ENCODE data around the gene ADAMTS12. TPM values are rescaled to one million over a fixed set of nuclear protein-coding genes. Genes with fewer than 3 reads are reported as not detected.

Gene ADAMTS12
- polyA plus RNA-seq, 1 donor from 2014 or later, result 0.07 TPM

GRCh38 chr5:33840927-33841547, 50.8 kb downstream of the ADAMTS12 start:
- no peak for TF ChIP-seq TAF1 (IDR thresholded peaks at IDR 0.05; ENCODE audit: low read depth)
- no peak for TF ChIP-seq SMC3 (conservative IDR thresholded peaks at IDR 0.05; ENCODE audit: poor library complexity)
- TF ChIP-seq REST (IDR thresholded peaks at IDR 0.05; ENCODE audit: borderline replicate concordance), result no peak
- TF ChIP-seq POLR2AphosphoS5 (IDR thresholded peaks at IDR 0.05), result no peak
- no peak for TF ChIP-seq EZH2 (IDR thresholded peaks at IDR 0.05; ENCODE audit: borderline replicate concordance, insufficient read depth, low read length, poor library complexity, severe bottlenecking)
- no peak for TF ChIP-seq MXI1 (conservative IDR thresholded peaks at IDR 0.05; ENCODE audit: poor library complexity, severe bottlenecking)
- no peak for TF ChIP-seq RAD21 (conservative IDR thresholded peaks at IDR 0.05)
- TF ChIP-seq CTCF (IDR thresholded peaks at IDR 0.05; ENCODE audit: poor library complexity, severe bottlenecking), result no peak
- TF ChIP-seq EP300 (conservative IDR thresholded peaks at IDR 0.05; ENCODE audit: poor library complexity, severe bottlenecking), result no peak
- Histone ChIP-seq H3K36me3 (ENCODE audit: insufficient read depth, low read length) (no peaks in the 10 kb centered on the region), H4K20me1 (ENCODE audit: insufficient read depth) (no peaks in the 10 kb centered on the region), H3K79me2 (replicated peaks; ENCODE audit: insufficient read depth, low read length) (no peaks in the 10 kb centered on the region), H3K9me2 (ENCODE audit: insufficient read depth, low read length) (no peaks in the 10 kb centered on the region), H3K9ac (ENCODE audit: low read length) (no peak overlapping the region), H3F3A (ENCODE audit: insufficient read depth, low read length, poor library complexity, severe bottlenecking) (no peaks in the 10 kb centered on the region), H3K27ac (ENCODE audit: low read length) (no peak overlapping the region), H3K9me3 (ENCODE audit: low read length) (no peaks in the 10 kb centered on the region), H3K4me2 (ENCODE audit: low read length) (no peak overlapping the region), H3K27me3 (ENCODE audit: insufficient read depth, low read depth, low read length) (no peaks in the 10 kb centered on the region), H2AFZ (ENCODE audit: low read depth, low read length) (no peak overlapping the region), H3K4me3 (ENCODE audit: low read length) (no peak overlapping the region)

- no peak overlapping the region for H3K4me3 ChIP-seq (ENCODE audit: low read length)
- H3K9me2 ChIP-seq (ENCODE audit: insufficient read depth, low read length), result no peaks in the 10 kb centered on the region
- H3K27ac ChIP-seq (ENCODE audit: low read length), result no peak overlapping the region
- H3K9ac ChIP-seq (ENCODE audit: low read length), result no peak overlapping the region
- no peaks in the 10 kb centered on the region for H3K27me3 ChIP-seq (ENCODE audit: insufficient read depth, low read depth, low read length)
- H3K9me3 ChIP-seq (ENCODE audit: low read length), result no peaks in the 10 kb centered on the region
- no peak overlapping the region for H3K4me2 ChIP-seq (ENCODE audit: low read length)
- no peaks in the 10 kb centered on the region for H4K20me1 ChIP-seq (ENCODE audit: insufficient read depth)
- TF ChIP-seq POLR2AphosphoS5 (IDR thresholded peaks at IDR 0.05) (no peak), SMC3 (conservative IDR thresholded peaks at IDR 0.05; ENCODE audit: poor library complexity) (no peak), TAF1 (IDR thresholded peaks at IDR 0.05; ENCODE audit: low read depth) (no peak), MXI1 (conservative IDR thresholded peaks at IDR 0.05; ENCODE audit: poor library complexity, severe bottlenecking) (no peak), CTCF (IDR thresholded peaks at IDR 0.05; ENCODE audit: poor library complexity, severe bottlenecking) (no peak), EP300 (conservative IDR thresholded peaks at IDR 0.05; ENCODE audit: poor library complexity, severe bottlenecking) (no peak), REST (IDR thresholded peaks at IDR 0.05; ENCODE audit: borderline replicate concordance) (no peak), RAD21 (conservative IDR thresholded peaks at IDR 0.05) (no peak), EZH2 (IDR thresholded peaks at IDR 0.05; ENCODE audit: borderline replicate concordance, insufficient read depth, low read length, poor library complexity, severe bottlenecking) (no peak)
- no peaks in the 10 kb centered on the region for H3K36me3 ChIP-seq (ENCODE audit: insufficient read depth, low read length)
- H3F3A ChIP-seq (ENCODE audit: insufficient read depth, low read length, poor library complexity, severe bottlenecking), result no peaks in the 10 kb centered on the region
- no peaks in the 10 kb centered on the region for H3K79me2 ChIP-seq (replicated peaks; ENCODE audit: insufficient read depth, low read length)
- no peak overlapping the region for H2AFZ ChIP-seq (ENCODE audit: low read depth, low read length)
Observed at GRCh38 chr5:33837301-33837700, 54.5 kb downstream of the ADAMTS12 start.

Measured in neural cell (in vitro differentiated cells).